SU-DHL-6 (cell line): ENCODE data around the gene CDKN3.

Experiments used
- EZH2phosphoT487 ChIP-seq: fragments of 200-600 bp; sonication (generic), shearing (Covaris generic); conservative IDR thresholded peaks from 2 replicates; pipeline ENCODE4 v1.6.1; 2018; ENCODE audit warnings: mild to moderate bottlenecking, antibody characterized with exemption, low read length, moderate library complexity, mixed read lengths
- TF ChIP-seq, protein P1 (sequence below): fragments of 200-600 bp; sonication (generic); IDR thresholded peaks from one replicate; pipeline ENCODE4 v1.5.1; 2017; ENCODE audit warnings: antibody characterized with exemption, mild to moderate bottlenecking, low read length, moderate library complexity; ENCODE audit not compliant: insufficient read depth, poor library complexity, severe bottlenecking

DNA sequence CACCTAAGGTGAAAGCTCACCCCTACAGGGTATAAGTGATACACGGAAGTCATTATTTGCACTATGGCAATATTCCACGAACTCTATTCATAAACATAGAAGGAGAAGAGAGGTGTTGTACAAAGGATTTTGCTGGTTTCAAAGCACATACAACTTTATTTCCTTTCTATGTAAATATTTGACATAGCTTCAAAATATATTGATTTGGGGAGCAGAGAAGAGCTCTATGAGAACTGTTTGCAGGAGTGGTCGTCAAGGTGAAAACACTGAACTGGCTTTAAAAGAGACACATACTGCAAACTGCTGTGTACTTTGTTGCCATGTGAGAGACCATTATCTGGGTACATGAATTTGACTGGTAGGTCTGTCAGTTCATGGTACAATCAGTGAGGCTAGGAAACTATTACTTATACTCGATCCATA is 27.7 kb downstream of the CDKN3 start:
- TF ChIP-seq, protein P1, sequence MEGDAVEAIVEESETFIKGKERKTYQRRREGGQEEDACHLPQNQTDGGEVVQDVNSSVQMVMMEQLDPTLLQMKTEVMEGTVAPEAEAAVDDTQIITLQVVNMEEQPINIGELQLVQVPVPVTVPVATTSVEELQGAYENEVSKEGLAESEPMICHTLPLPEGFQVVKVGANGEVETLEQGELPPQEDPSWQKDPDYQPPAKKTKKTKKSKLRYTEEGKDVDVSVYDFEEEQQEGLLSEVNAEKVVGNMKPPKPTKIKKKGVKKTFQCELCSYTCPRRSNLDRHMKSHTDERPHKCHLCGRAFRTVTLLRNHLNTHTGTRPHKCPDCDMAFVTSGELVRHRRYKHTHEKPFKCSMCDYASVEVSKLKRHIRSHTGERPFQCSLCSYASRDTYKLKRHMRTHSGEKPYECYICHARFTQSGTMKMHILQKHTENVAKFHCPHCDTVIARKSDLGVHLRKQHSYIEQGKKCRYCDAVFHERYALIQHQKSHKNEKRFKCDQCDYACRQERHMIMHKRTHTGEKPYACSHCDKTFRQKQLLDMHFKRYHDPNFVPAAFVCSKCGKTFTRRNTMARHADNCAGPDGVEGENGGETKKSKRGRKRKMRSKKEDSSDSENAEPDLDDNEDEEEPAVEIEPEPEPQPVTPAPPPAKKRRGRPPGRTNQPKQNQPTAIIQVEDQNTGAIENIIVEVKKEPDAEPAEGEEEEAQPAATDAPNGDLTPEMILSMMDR: no peak
- TF ChIP-seq EZH2phosphoT487: no peak
